D341Med (cell line): ENCODE data around the gene ZNF791.
A peak's percentile ranks its signal among the peaks of the same experiment; 100 is the strongest.
"Not testable (repeated sequence)": the region's sequence is repeated elsewhere in the genome, so short reads cannot be mapped to it uniquely, and the experiment has no call there.

ENCODE experiments used
- DNase-seq: peaks from one replicate; pipeline ENCODE4 v3.0.0; 2012; ENCODE audit warnings: low spot score

The ZNF791 gene

DNA sequence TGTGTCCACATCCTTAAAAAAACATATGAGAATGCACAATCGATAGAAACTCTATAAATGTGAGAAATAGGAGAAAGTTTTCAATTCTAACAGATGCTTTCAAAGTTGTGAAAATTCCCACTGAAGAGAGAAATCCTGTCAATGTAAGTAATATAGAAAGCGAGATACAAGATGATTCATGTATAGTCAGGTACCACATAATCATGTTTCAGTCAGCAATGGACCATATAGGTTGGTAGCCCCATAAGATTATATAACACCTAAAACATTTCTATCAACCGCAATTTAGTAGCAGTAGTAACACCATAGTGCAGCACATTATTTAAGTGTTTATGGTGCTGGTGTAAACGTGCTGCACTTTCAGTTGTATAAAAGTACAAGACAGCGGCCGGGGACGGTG, 18.5 kb downstream of the ZNF791 start:
- DNase-seq = no peak

DNA sequence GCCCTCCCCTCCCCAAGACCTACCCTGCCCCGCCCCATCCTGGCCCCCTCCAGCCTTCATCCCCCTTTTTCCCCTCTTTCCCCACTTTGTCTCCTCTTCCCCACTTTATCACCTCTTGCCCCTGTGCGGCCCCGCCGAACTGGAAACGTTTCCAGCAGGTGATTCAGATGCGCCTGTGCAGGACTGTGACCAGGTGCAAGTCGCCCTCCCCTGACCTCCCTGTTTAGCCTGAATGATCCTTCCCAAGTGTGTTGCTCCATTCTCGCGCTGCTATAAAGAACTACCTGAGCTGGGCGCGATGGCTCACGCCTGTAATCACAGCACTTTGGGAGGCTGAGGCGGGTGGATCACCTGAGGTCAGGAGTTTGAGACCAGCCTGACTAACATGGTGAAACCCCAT, 25.9 kb downstream of the ZNF791 start:
- DNase-seq = no peak

DNA sequence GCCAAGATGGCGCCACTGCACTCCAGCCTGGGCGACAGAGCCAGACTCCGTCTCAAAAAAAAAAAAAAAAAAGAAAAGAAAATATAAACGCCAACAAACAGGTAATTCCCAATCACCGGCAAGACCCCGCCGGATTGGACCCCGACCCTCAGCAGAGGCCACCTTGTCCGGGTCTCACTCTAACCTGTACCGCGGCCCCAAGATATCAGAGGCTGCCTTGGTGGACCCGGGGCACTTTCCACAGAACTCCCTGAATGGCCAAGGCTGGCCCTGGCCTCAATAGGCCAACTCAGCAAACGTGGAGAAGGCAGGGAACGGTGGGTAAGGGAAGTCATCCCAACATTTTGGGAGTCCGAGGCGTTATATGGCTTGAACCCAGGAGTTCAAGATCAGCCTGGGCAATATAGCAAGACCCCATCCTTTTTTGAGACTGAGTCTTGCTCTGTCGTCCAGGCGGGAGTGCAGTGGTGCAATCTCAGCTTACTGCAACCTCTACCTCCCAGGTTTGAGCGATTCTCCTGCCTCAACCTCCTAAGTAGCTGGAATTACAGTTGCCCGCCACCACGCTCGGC, 28.0 kb downstream of the ZNF791 start:
- peak; percentile 20 for DNase-seq

DNA sequence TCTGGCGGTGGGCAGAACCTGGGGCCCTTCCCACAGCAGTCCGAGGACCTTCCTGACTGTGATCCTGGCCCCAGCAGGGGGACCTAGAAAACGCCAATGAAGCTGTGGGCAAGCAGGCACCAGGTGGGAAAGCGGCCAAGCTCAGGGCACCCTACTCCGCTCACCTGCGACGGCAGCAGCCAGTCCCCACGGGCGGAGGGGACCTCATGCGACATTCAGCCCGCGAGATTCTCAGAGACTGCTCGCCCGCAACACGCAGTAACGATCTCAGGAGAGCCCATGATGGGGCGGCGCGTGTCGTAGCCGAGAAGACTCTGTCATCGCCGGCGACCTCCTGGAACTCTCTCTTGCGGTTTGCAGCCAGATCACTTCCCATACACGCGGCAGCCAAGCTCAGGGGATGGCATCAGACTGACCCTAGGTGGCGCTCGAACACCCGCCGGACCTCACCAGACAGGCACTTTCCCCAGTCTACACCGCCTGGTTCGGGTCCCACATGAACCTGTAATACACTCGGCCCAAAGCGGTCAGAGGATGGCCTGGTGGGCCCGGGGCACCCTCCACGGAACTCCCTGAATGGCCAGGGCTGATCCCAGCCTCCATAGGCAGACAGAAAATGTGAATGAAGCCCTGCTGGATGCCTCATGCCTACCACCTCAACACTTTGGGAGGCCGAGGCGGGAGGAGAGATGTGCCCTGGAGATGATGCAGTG, 29.3 kb downstream of the ZNF791 start:
- DNase-seq = peak; percentile 89

DNA sequence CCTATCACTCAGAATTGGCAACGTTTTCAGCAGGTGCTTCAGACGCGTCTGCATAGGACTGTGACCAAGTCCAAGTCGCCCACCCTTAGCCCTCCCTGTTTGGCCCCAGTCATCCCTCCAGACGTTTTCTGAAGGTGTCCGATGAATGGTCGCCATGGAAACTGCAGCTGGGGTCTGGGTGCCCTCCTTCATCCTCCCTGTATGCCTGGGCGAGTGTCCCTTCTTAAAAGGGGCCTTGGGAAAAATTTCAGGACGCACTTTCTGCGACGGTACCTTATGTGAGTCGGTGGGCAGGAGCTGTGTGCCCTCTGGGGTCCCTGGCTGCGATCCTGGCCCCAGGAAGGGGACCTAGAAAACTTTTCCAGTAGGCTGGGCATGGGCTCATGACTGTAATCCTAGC, 30.7 kb downstream of the ZNF791 start:
- peak; percentile 13 for DNase-seq

DNA sequence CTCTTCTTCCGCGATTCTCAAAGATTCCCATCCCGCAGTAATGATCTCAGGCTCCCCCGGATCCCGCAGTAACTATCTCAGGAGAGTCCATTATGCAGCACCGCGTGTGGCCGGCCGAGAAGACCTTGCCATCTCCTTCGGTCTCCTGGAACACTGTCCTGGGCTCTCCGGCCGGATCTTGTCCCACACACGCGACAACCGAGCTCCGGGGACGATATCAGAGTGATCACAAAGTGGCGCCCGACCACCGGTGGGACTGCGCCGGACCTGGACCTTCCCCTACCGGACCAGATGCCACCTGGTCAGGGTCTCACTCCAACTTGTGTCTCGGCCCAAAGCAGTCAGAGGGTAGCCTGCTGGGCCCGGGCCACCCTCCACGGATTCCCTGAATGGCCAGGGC, 31.8 kb downstream of the ZNF791 start:
- no peak for DNase-seq

DNA sequence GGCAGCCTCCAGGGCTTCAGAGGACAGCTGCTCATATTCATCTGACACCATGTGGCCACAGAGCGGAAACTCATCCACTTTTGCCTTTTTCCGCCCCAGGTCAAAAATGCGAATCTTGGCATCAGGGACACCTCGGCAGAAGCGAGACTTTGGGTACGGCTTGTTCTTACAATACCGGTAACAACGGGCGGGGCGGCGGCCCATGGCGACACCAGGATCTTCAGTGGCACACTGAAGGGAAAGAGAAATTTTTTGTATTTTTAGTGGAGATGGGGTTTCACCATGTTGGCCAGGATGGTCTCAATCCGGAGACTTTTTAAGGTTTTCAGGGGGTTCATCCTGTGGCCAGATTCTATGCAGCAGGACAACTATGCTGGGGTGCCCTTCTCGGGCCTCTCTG, 33.0 kb downstream of the ZNF791 start:
- DNase-seq = not testable (repeated sequence)

DNA sequence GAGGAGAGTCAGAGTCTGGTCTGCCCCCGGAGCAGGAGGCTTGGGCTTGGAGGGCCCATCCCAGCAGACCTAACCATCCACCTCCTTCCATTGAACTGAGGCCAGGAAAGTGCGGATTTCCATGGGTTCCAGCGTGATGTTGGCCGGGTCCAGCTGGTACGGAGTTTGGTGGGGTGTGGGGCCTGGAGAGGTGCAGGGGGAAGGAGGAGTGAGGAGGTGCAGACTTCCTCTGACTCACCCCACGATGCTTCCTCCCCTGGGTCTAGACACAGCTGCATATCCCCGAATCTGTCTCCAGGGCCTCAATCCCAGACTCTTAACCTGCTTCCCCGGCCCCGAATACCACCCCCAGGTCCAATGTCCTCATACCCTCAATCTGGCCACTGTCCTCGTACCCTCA, 35.8 kb downstream of the ZNF791 start:
- DNase-seq = peak; percentile 18

DNA sequence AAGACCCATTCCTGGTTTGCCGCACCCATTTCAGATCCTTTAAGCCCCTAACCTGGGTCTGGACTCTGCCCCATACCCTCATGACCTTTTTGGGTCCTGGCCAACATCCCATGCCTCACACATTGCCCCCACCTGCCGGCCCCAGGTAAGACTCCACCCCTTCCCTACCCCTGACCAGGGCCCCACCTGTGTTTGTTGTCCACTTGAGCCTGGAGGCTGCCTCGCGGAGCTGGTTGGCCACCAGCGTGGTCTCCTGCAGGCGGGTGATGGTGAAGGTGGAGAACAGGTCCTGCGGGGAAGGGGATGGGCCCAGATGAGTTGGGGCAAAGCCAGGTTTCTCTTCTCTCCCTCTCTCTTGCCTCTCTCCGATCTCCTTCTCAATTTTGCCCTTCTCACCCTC, 36.3 kb downstream of the ZNF791 start:
- peak; percentile 20 for DNase-seq

DNA sequence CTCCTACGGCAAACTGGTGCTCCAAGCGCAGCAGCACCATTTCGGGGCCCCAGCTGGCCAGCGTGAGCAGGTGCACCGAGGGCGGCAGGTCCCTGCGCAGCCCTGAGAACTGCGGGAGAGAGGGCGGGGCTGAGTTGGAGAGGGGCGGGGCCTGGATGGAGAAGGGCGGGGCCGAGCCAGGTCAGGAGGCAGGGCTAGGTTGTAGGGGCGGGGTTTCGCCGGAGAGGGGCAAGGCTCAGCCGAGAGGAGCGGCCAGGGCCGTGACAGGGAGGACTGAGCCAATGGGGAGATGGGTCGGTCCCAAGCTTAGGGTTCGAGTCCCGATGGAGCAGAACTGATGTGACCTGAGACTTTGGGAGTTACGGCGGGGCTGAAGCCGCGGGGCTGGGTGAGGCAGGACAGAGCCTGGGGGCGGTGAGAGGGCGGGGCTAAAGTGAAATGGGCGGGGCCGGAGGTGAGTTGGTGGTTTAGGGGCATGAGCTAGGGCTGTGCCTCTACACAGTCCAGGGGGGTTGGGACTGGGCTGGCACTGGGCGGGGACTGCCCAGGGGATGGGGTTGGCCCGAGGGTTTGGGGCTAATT, 36.9 kb downstream of the ZNF791 start:
- peak; percentile 54 for DNase-seq

DNA sequence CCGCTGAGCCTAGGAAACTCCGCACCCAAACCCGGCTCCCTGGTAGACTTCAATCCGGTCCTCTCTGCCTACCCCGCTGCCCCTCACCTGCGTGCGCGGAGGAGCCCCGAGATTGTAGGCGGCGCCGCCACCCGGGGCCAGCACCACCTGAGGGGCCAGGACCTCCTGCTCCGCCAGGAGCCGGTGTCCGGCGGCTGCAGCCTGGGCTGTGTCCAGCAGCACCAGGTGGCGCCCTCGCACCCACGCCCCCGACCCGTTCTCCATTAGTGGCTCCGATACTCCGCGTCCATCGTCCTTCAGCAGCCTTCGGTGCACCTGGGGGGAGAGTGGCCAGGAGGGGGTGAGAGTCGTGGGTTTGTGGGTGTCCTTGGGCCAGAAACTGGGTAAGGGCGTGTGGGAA, 37.4 kb downstream of the ZNF791 start:
- DNase-seq = peak; percentile 42

DNA sequence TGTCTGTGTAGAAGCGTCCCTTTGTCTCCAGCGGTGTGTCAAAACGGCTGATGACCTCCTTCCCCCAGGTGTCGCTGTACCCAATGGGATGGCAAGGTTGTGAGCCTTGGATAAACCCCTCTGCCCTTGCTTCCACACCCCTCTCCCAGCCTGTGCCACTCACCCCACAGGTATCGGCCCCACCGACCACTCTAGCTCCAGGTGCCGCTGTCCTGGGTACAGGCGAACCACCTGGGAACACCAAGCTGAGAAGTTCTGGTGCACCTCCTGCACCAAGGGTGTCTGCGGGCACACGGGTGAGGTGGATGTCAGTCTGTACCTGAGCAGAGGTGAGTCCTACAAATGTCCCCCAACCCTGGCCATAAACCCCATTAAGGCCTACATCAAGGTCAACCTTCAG, 39.2 kb downstream of the ZNF791 start:
- DNase-seq = peak; percentile 22

DNA sequence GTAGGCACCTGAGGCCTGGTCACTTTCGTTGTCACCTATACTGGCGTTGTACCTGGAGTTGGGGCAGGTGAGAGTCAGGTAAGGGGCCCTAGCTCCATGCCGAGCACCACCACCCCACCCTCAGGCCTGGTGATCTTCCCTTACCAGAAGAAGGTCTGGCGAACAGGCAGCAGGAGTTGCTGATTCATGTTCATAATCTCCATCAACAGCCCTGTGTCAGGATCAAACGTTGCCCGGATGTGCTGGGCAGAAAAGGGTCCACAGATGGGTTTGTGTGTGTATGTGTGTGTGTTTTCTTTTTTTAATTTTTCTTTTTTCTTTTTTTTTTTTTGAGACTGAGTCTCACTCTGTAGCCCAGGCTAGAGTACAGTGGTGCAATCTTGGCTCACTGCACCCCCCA, 41.5 kb downstream of the ZNF791 start:
- DNase-seq = peak; percentile 22

DNA sequence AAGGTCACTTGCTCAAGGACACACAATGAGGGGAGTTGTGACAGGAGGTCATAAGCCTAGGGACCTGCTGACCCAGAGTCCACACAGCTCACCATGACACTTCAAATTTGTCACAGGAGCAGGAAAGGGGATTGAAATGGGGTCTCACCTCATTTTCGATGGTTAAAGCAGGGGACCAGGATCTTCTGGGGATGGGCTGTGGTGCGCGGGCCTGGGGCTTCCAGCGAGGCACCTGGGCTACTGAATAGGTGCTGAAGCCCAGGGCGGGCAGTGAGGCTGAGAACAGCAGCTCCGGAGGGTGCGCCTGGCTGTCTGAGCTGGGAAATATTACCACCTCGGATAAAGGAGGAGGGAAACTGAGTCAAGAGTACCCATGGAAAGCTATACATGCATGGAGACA, 44.8 kb downstream of the ZNF791 start:
- no peak for DNase-seq

DNA sequence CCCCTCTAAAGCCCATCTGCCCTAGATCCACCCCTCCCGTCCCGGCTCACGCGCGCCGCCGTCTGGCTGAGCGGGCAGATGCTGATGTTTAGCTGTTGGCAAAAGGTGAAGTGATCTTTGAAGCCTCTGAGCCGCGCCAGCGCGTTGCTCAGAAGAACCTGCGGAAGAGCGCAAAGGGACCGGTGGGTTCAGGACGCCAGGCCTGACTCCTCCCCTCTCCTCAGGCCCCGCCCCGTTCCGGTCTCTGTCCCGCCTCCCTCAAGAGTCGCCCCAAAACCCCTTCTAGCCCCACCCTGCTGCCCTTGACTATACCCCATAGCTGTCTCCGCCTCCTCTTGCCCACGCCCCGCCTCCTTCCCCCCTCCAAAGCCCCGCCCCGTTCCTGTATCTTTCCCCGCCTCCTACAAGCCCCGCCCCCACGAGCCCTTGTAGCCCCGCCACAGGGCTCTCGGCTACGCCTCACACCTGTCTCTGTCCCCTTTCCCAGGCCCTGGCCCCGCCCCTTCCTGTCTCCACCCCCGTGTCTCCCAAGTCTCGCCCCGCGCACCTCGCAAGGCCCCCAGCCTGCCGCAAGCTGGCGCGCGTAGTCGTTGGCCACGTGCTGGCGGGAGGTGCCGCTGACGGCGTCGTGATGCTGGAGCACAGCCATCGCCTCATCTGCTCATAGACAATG, 46.3 kb downstream of the ZNF791 start:
- DNase-seq = no peak

DNA sequence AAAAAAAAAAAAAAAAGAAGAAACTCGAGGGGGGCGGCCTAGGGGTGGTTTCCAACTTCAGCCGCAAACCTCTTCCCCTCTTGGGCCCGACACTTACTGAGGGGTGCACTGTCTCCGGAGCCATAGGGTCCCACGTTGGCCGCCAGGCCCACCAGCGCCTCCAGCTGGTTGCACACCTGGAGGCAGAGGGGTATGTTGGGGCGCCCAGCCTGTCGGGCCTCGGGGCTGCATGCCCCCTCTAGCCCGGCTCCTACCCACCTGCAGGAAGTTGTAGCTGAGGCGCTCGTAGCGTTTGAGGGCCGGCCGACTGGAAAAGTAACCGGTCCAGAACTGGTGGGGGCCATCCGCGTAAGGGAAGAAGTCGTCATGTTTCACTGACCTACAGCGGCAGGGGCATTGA, 47.2 kb downstream of the ZNF791 start:
- DNase-seq = no peak

DNA sequence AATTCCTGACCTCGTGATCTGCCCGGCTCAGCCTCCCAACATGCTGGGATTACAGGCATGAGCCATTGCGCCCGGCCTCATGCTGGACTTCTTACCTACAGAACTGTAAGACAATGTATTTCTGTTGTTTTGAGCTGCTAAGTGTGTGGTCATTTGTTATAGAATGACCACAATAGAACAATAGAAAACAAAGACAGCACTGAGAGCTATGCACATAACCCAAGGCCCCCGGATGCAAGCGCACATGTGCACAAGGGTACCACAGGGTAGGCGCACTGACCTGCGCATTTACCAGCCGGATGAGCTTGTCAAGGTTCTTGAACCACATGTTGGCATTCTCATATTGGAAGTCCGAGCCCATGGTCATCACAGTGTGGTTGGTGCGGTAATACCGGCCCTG, 50.3 kb downstream of the ZNF791 start:
- no peak for DNase-seq

DNA sequence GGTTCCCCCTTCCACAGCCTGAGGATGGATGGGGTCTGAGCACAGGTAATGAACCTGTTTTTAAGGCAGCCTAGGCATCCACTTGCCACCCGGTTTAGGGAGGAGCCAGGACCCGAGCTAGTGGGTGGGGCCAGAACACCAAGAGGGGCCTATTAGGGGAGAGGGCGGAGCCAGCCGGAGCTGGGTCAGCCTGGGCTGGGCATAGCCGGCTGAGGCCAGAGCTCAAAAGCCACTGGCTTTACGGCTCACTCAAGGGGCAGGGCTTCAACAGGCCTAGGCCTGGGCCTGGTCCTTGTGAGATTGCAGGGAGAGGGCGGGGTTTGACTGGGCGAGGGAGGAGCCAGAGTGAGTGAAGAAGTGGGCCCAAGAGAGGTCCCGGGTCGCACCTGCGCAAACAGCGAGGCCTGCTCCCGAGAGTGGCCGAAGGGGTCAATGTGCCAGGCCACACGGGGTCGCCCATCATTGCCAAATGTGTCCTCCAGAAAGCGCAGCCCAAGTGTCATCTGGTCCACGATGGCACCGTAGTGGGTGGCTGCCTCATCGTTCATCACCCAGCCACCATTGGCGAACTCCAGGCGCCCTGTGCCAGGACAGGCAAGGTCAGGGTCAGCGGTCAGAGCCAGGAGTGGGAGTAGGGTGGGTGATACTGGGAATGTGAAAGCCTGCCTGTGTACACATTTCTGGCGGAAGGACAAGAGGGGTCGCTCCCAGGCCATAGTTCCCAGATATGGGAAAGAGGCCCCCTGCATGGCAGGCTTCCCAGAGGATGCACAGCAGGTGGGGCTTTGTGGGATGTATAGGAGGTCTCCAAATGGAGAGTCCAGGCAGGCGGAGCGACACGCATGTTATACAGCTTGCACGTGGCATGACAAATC, 53.9 kb downstream of the ZNF791 start:
- no peak for DNase-seq

DNA sequence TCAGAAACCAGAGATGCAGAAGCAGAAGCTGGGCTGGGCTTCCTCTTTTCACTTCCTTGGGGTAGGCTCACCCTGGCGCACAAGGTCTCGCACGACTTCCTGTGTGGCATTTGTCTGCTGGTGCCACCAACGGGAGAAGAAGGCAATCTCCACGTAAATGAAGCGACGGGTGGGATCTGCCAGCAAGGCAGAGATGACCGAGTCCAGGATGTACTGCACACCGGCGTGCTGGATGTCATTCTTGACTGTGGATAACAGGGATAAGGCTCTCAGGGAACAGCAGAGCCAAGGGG, 54.5 kb downstream of the ZNF791 start:
- no peak for DNase-seq

DNA sequence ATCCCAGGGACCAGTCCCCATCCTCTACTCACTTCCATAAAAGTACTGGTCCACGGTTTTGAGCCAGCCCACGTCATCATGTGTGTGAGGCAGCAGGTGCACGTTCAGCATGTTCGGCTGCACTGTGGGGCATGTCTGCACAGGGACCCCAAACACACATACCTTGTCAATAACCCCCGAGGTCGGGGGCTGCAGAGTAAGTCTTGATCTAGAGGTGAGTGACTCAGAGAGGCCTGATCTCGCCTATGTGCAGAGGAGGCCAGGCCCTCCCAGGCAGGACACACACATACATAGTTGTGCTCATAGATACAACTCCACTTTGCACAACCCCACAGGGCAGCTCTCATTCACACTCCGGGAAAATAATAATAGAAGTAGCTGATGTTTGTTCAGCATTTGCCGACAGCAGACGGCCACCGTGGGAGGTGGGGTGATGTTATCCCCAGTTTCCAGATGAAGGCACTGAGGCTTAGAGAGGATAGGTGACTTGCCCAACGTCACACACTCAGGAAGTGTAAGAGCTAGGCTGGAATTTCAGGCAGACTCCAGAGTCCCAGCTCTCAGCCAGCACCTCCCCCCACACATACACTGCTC, 55.0 kb downstream of the ZNF791 start:
- DNase-seq = no peak

DNA sequence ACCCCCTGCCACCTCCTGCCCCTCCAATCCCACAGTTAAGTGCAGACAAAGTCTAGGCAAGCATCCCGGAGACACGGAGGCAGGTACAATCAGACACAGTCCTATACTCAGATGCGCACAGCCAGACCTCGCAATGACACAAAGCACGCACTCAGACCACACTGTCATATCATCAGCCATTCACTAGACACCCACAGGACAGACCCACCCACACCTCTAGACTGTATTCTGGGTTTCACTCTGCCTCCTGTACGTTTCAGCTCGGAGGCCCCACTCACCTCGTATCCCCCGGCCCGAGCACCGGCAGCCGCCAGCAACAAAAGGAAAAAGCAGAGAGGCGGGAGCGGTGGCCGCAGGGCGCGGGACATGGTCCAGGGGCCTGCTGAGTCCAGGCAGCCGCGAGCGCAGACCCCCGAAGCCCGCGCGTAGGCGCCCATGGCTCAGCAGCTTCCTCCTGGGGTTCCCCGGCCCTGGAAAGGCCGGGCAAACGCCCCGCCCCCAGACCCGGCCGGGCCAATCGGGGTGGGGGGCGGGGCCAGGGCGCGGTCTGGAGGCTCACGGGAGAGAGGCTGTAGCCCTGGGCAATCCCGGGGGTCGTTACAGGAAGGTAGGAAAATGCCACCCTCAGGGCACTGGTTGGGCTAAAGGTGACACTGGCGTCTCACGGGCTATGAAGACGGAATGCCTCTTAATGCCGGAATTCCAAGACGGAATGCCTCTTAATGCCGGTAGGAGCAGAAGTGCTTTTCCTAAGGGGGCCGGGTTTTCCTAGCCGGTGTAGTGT, 55.7 kb downstream of the ZNF791 start, which contains the start of the genes MAN2B1 and WDR83:
Gene MAN2B1, minus strand, starts transcription at position 478 of the 784 bp plus-strand sequence. Its CDS starts 41 bp downstream, at position 437.
Gene WDR83, plus strand, starts transcription at position 543 of the 784 bp plus-strand sequence. CDS start 2,984 bp downstream, outside the sequence.
- DNase-seq = peak; percentile 97
